Endothelial cell of umbilical vein (primary cell): Measurements from ENCODE around the gene ARL2BP. TPM values are rescaled to one million over a fixed set of nuclear protein-coding genes. Genes with fewer than 3 reads are reported as not detected.

Experiments used
- BruUV-seq: library from RNA; stranded (reverse); fragments of 400-500 nt; replicated peaks from 2 replicates; lab custom pipeline; 2021; lab: Mats Ljungman, UMichigan
- CTCF ChIA-PET: fragments of 300-600, 350-600 bp; sonication (Branson Sonifier 250); formaldehyde crosslinking; loops from one replicate; lab custom pipeline; 2021; ENCODE audit warnings: antibody characterized with exemption, inconsistent platforms; lab: Charles Lee
- POLR2A ChIA-PET: fragments of 300-600, 350-600 bp; sonication (Branson Sonifier 250); formaldehyde crosslinking; loops from one replicate; lab custom pipeline; 2021; ENCODE audit warnings: antibody characterized with exemption, inconsistent platforms; lab: Charles Lee
- DNase-seq: peaks from one replicate; pipeline ENCODE4 v3.0.0-alpha.2; 2011; ENCODE audit warnings: low read depth, low spot score
- FAIRE-seq: peaks from 2 replicates; lab custom pipeline; 2011; peaks lifted over from hg19 to GRCh38; lab: Jason Lieb, UNC
- H2AFZ ChIP-seq: 2 replicates; pipeline ENCODE4 v1.6.0; 2012; ENCODE audit warnings: low read depth, low read length, control low read depth, inconsistent platforms
- H3K27ac ChIP-seq: 2 replicates; pipeline ENCODE4 v1.5.1; 2011; ENCODE audit warnings: low read depth, mild to moderate bottlenecking, control low read depth, low read length, moderate library complexity; ENCODE audit not compliant: insufficient read depth
- H3K27me3 ChIP-seq, 2 experiments: 2 replicates each; pipeline versions ENCODE4 v1.6.0 to v1.6.1; 2011; ENCODE audit warnings: low read length in 2 of 2, mixed read lengths in 1 of 2; ENCODE audit not compliant: control insufficient read depth in 2 of 2, insufficient read depth in 2 of 2
- H3K36me3 ChIP-seq, 2 experiments: 2 replicates in 1 of 2; 3 replicates in 1 of 2; pipeline ENCODE4 v1.5.1; 2011; ENCODE audit warnings: low read length in 2 of 2, mild to moderate bottlenecking in 1 of 2, moderate library complexity in 1 of 2; ENCODE audit not compliant: control insufficient read depth in 2 of 2, insufficient read depth in 2 of 2; ENCODE audit errors: extremely low read depth in 1 of 2
- H3K4me1 ChIP-seq: 3 replicates; pipeline ENCODE4 v1.5.1; 2011; ENCODE audit warnings: mild to moderate bottlenecking, low read length; ENCODE audit not compliant: control insufficient read depth, insufficient read depth; ENCODE audit errors: extremely low read depth
- H3K4me2 ChIP-seq: 2 replicates; pipeline ENCODE4 v1.6.1; 2011; ENCODE audit warnings: low read length, control low read depth, mixed read lengths; ENCODE audit not compliant: insufficient read depth
- H3K4me3 ChIP-seq, 3 experiments: fragments of 200-600 bp in 1 of 3; sonication (generic), shearing (Covaris generic) in 1 of 3; replicated peaks in 1 of 3; 2 replicates each; pipeline ENCODE4 v1.5.1; 2011 to 2016; ENCODE audit warnings: control low read depth in 3 of 3, low read length in 3 of 3, mild to moderate bottlenecking in 2 of 3, inconsistent platforms in 1 of 3, low read depth in 1 of 3, moderate library complexity in 1 of 3; ENCODE audit not compliant: insufficient read depth in 1 of 3
- H3K79me2 ChIP-seq: 2 replicates; pipeline ENCODE4 v1.6.0; 2012; ENCODE audit warnings: low read length, inconsistent platforms; ENCODE audit not compliant: control insufficient read depth, insufficient read depth
- H3K9ac ChIP-seq: replicated peaks from 2 replicates; pipeline ENCODE3; 2011; ENCODE audit warnings: low read length, control low read depth; ENCODE audit not compliant: insufficient read depth; ENCODE audit errors: extremely low read depth
- H3K9me1 ChIP-seq: replicated peaks from 3 replicates; pipeline ENCODE4 v1.6.0; 2011; ENCODE audit warnings: mild to moderate bottlenecking, low read length; ENCODE audit not compliant: control insufficient read depth, insufficient read depth; ENCODE audit errors: extremely low read depth
- H3K9me3 ChIP-seq: replicated peaks from 2 replicates; pipeline ENCODE4 v1.5.1; 2012; ENCODE audit warnings: low read length, inconsistent platforms; ENCODE audit not compliant: control insufficient read depth, insufficient read depth
- H4K20me1 ChIP-seq: replicated peaks from 2 replicates; pipeline ENCODE3; 2011; ENCODE audit warnings: mild to moderate bottlenecking, low read length; ENCODE audit not compliant: control insufficient read depth, insufficient read depth; ENCODE audit errors: extremely low read depth
- EZH2 ChIP-seq: IDR thresholded peaks from 2 replicates; pipeline ENCODE4 v1.6.1; 2012; ENCODE audit warnings: borderline replicate concordance, low read depth, mild to moderate bottlenecking, moderate library complexity, low read length, inconsistent platforms; ENCODE audit not compliant: severe bottlenecking
- FOS ChIP-seq: IDR thresholded peaks from 2 replicates; pipeline ENCODE4 v1.6.1; 2011; ENCODE audit warnings: mild to moderate bottlenecking, low read length, moderate library complexity, borderline replicate concordance; ENCODE audit not compliant: insufficient read depth
- GATA2 ChIP-seq: IDR thresholded peaks from 2 replicates; pipeline ENCODE4 v1.7.0; 2011; ENCODE audit warnings: low read depth, mild to moderate bottlenecking, moderate library complexity, mixed read lengths, low read length; ENCODE audit not compliant: insufficient read length, insufficient read depth
- JUN ChIP-seq: IDR thresholded peaks from 2 replicates; pipeline ENCODE4 v1.6.1; 2011; ENCODE audit warnings: borderline replicate concordance, low read depth; ENCODE audit not compliant: insufficient read length, insufficient read depth
- MYC ChIP-seq: IDR thresholded peaks from one replicate; pipeline ENCODE4 v1.6.1; 2011; ENCODE audit warnings: mild to moderate bottlenecking, low read depth, low read length
- POLR2A ChIP-seq: IDR thresholded peaks from 2 replicates; pipeline ENCODE4 v1.6.1; 2012; ENCODE audit warnings: low read depth, mild to moderate bottlenecking, control low read depth, low read length
- POLR2AphosphoS5 ChIP-seq: IDR thresholded peaks from 2 replicates; pipeline ENCODE4 v1.6.1; 2012; ENCODE audit warnings: low read depth, mild to moderate bottlenecking, control low read depth, low read length, moderate library complexity; ENCODE audit not compliant: insufficient read depth
- dilution Hi-C: fragments of 300-500 bp; cut with MboI; formaldehyde crosslinking; loops from one replicate; pipeline ENCODE4 v1.15.0; 2019; ENCODE audit warnings: low sequenced_read_pairs; ENCODE audit not compliant: extremely low pct_ligation_motif_present
- intact Hi-C: fragments of 100-400 bp; cut with micrococcal nuclease; formaldehyde crosslinking; loops from one replicate; pipeline ENCODE4 v1.10.0; 2022
- polyA plus RNA-seq, 4 experiments: library from polyadenylated mRNA; depleted of rRNA in 3 of 4; stranded (reverse) in 3 of 4; unstranded in 1 of 4; fragments of >200 nt; gene quantifications; 2 replicates each; pipeline versions ENCODE4 v1.2.1 to v1.2.3, GENCODE V29; 2011 to 2012; ENCODE audit warnings: missing spikeins in 1 of 4
- total RNA-seq: library from RNA; stranded (reverse); gene quantifications from 2 replicates; pipeline ENCODE4 v1.2.3, GENCODE V29; 2021
- TF ChIP-seq, protein P1 (sequence below), 2 donors: IDR thresholded peaks; 1 replicate in 1 of 2; 2 replicates in 1 of 2; pipeline ENCODE4 v1.5.1; 2011; ENCODE audit warnings: low read length in 2 of 2, mild to moderate bottlenecking in 2 of 2, moderate library complexity in 2 of 2, control low read depth in 1 of 2, inconsistent platforms in 1 of 2, low read depth in 1 of 2; ENCODE audit not compliant: insufficient read depth in 1 of 2; ENCODE audit errors: extremely low read depth in 1 of 2
- TF ChIP-seq, protein P2 (sequence below): IDR thresholded peaks from 2 replicates; pipeline ENCODE4 v1.6.1; 2011; ENCODE audit not compliant: insufficient read depth, insufficient read length

The ARL2BP gene
- total and polyA plus RNA-seq, 2 donors (not counting 3 experiments of a cell fraction or from before 2014, with no cell fraction given): 80.4 to 111 TPM

DNA sequence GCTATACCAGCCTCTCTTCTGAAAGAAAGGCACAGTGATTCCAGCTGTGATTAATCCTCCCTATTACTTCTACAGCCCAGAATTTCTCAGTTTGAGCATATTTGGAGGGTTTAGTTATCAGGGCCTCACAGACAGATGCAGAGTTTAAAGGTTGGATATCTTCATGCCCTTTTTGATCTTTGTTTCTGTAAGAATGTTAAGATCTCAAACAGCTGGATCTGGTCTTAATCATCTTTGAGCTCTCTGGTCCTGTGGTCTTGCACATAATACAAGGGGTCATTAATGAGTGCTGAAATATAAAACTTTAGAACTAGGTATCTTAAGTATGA is 9.1 kb upstream of the ARL2BP start:
- no peak for FAIRE-seq
- no peak for TF ChIP-seq GATA2
- no peak for TF ChIP-seq MYC
- TF ChIP-seq, protein P1, sequence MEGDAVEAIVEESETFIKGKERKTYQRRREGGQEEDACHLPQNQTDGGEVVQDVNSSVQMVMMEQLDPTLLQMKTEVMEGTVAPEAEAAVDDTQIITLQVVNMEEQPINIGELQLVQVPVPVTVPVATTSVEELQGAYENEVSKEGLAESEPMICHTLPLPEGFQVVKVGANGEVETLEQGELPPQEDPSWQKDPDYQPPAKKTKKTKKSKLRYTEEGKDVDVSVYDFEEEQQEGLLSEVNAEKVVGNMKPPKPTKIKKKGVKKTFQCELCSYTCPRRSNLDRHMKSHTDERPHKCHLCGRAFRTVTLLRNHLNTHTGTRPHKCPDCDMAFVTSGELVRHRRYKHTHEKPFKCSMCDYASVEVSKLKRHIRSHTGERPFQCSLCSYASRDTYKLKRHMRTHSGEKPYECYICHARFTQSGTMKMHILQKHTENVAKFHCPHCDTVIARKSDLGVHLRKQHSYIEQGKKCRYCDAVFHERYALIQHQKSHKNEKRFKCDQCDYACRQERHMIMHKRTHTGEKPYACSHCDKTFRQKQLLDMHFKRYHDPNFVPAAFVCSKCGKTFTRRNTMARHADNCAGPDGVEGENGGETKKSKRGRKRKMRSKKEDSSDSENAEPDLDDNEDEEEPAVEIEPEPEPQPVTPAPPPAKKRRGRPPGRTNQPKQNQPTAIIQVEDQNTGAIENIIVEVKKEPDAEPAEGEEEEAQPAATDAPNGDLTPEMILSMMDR (IDR thresholded peaks at IDR 0.05; ENCODE audit: extremely low read depth in 1 of 2, insufficient read depth in 1 of 2, low read depth in 1 of 2, low read length in 2 of 2): no peak
- no peak for TF ChIP-seq FOS
- TF ChIP-seq JUN: no peak
- TF ChIP-seq EZH2: no peak
- TF ChIP-seq, protein P2, sequence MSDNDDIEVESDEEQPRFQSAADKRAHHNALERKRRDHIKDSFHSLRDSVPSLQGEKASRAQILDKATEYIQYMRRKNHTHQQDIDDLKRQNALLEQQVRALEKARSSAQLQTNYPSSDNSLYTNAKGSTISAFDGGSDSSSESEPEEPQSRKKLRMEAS: no peak
- TF ChIP-seq POLR2AphosphoS5: no peak
- no peak for TF ChIP-seq POLR2A
- DNase-seq: no peak
- dilution Hi-C loops (no loop called here), intact Hi-C loops (no loop called here)
- ChIA-PET POLR2A (no interaction called here), CTCF (interaction anchor here (1.0 to 1.6 kb wide), 7 partner anchors 9 to 64 kb away, joined by 3 to 4 read pairs (median 3); partner anchors contain the start of gene ARL2BP)
- no peaks in the 10 kb centered on the region for H3K27me3 ChIP-seq
- H3K9me3 ChIP-seq: no peaks in the 10 kb centered on the region
- no TSS peak for BruUV-seq
- H3K27ac ChIP-seq: no peak overlapping the region
- H3K4me3 ChIP-seq: no peak overlapping the region
- no peak overlapping the region for H3K4me2 ChIP-seq
- H3K9me1 ChIP-seq: no peaks in the 10 kb centered on the region
- no peaks in the 10 kb centered on the region for H3K4me1 ChIP-seq
- no peak overlapping the region for H3K9ac ChIP-seq
- H3K79me2 ChIP-seq: no peaks in the 10 kb centered on the region
- no peak overlapping the region for H2AFZ ChIP-seq
- no peaks in the 10 kb centered on the region for H4K20me1 ChIP-seq
- H3K36me3 ChIP-seq: peaks cover 18 to 39% of the 10 kb centered on the region in 2 experiments
